GM18502 (cell line): ENCODE measurements around the gene NTPCR.

Experiments
- ATAC-seq: cut with Tn5 transposase; IDR thresholded peaks from one replicate; pipeline ENCODE4 v1.9.1; 2021; ENCODE audit warnings: mild to moderate bottlenecking; ENCODE audit not compliant: unreplicated experiment, poor library complexity

The NTPCR gene

GRCh38 chr1:233005156-233005555 lies 54.7 kb downstream of the NTPCR start:
- ATAC-seq = no peak

GRCh38 chr1:233005703-233006102 lies 55.3 kb downstream of the NTPCR start:
- ATAC-seq = no peak

- no peak for ATAC-seq
Measured at GRCh38 chr1:233006108-233006507, 55.7 kb downstream of the NTPCR start.

- no peak for ATAC-seq
Measured at GRCh38 chr1:233006541-233006973, 56.1 kb downstream of the NTPCR start.

GRCh38 chr1:233010146-233010545 lies 59.7 kb downstream of the NTPCR start:
- no peak for ATAC-seq

- no peak for ATAC-seq
Measured at GRCh38 chr1:233012021-233012420, 61.6 kb downstream of the NTPCR start.

- ATAC-seq = no peak
Measured at GRCh38 chr1:233015965-233016364, 65.6 kb downstream of the NTPCR start.

GRCh38 chr1:233016798-233017197 lies 66.4 kb downstream of the NTPCR start:
- no peak for ATAC-seq

- ATAC-seq = no peak
Measured at GRCh38 chr1:233019083-233019482, 68.7 kb downstream of the NTPCR start.

- no peak for ATAC-seq
Measured at GRCh38 chr1:233019778-233020325, 69.4 kb downstream of the NTPCR start.

- no peak for ATAC-seq
Measured at GRCh38 chr1:233020426-233020825, 70.0 kb downstream of the NTPCR start.

GRCh38 chr1:233022246-233022645 lies 71.8 kb downstream of the NTPCR start:
- no peak for ATAC-seq

- no peak for ATAC-seq
Measured at GRCh38 chr1:233024199-233024598, 73.8 kb downstream of the NTPCR start.

GRCh38 chr1:233025157-233025556 lies 74.7 kb downstream of the NTPCR start:
- ATAC-seq = no peak

GRCh38 chr1:233025567-233025966 lies 75.2 kb downstream of the NTPCR start:
- no peak for ATAC-seq

- ATAC-seq = no peak
Measured at GRCh38 chr1:233027046-233027445, 76.6 kb downstream of the NTPCR start.

- ATAC-seq = no peak
Measured at GRCh38 chr1:233031521-233031920, 81.1 kb downstream of the NTPCR start.

- no peak for ATAC-seq
Measured at GRCh38 chr1:233032916-233033315, 82.5 kb downstream of the NTPCR start.

GRCh38 chr1:233033361-233033760 lies 83.0 kb downstream of the NTPCR start:
- no peak for ATAC-seq
